K562 (cell line): Measurements from ENCODE around the gene CHMP1A.

Source experiments
- CC2D1A ChIP-seq: fragments of 450-650 bp; IDR thresholded peaks from 2 replicates; pipeline ENCODE4 v1.6.1; 2017; ENCODE audit warnings: mild to moderate bottlenecking
- MCM2 ChIP-seq: fragments of 450-650 bp; IDR thresholded peaks from 2 replicates; pipeline ENCODE4 v1.6.1; 2017; ENCODE audit warnings: low read depth, mild to moderate bottlenecking
- OTX1 ChIP-seq: fragments of 450-650 bp; formaldehyde crosslinking; IDR thresholded peaks from 2 replicates; pipeline ENCODE4 v1.4.0; 2022; ENCODE audit warnings: mild to moderate bottlenecking
- SNRNP70 ChIP-seq: fragments of 200-400 bp; formaldehyde crosslinking; optimal IDR thresholded peaks from 2 replicates; pipeline ENCODE3; 2017; ENCODE audit warnings: low read depth, low read length
- ZNF282 ChIP-seq: sonication (generic); formaldehyde crosslinking; IDR thresholded peaks from 2 replicates; pipeline ENCODE4 v1.8.1; 2023; ENCODE audit warnings: missing genetic modification reagents
- ZNF561 ChIP-seq: fragments of 450-650 bp; formaldehyde crosslinking; conservative IDR thresholded peaks from 2 replicates; pipeline ENCODE4 v1.4.0; 2020; ENCODE audit warnings: mild to moderate bottlenecking, moderate library complexity

GRCh38 chr16:89633064-89633631, 24.4 kb downstream of the CHMP1A start:
- TF ChIP-seq ZNF282 (CRISPR knock-in tag) (no peak), CC2D1A (no peak), ZNF561 (CRISPR knock-in tag) (no peak), OTX1 (CRISPR knock-in tag) (no peak), MCM2 (no peak), SNRNP70 (no peak)
